ENCODE data around the gene SMU1. TPM values are rescaled to one million over a fixed set of nuclear protein-coding genes. Genes with fewer than 3 reads are reported as not detected.

The SMU1 gene
- total RNA-seq, 3 donors from 2014 or later, result 31.0 to 33.9 (median 32.3) TPM

DNA sequence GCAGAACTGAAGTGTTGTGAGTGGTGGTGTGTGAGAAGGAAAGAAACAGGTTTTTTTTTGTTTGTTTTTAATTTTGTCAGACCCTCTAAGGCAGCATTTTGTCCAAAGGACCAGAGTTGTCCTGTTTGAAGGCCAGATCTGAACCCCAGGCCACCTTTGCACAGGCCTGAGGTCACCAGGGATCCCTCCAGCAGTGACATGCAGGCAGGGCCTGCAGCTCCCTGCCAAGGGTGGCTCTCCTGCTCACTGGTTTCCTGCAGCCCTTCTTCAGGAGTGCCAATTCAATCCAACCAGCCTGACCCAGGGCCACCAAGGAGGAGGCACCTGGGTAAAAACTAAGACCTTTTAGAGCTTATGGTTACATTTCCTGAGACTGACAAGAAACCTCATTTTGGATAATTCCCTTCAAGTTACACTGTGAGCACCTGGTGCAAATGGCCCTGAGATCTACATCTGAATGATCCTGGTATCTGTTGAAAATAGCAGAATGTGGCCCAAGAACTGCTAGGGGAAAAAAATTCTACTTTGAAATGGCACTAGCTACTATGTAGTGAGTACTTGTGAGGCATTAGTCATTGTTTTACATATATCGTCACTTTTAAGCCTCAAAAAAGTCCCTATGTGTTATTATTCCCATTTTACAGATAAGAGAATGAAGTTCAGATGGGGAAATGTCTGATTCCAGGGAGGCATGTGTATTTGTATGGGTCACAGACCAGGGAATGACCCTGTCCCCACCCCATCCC lies 33.5 kb upstream of the SMU1 start:
- H3K27me3 Mint-ChIP-seq (ENCODE audit: low read depth), result no peaks in the 10 kb centered on the region
- DNase-seq (no peak), ATAC-seq (no peak)
- no peaks in the 10 kb centered on the region for H3K9me3 Mint-ChIP-seq
- peaks cover 25% of the 10 kb centered on the region for H3K36me3 Mint-ChIP-seq (ENCODE audit: insufficient read depth)
- peaks cover 7% of the 10 kb centered on the region for H3K4me1 Mint-ChIP-seq (ENCODE audit: low read depth)
- H3K4me3 Mint-ChIP-seq, result no peak overlapping the region

- no peak for DNase-seq
- peaks cover 24% of the 10 kb centered on the region for H3K36me3 Mint-ChIP-seq (ENCODE audit: insufficient read depth)
- H3K27me3 Mint-ChIP-seq (ENCODE audit: low read depth), result no peaks in the 10 kb centered on the region
- ATAC-seq, result no peak
- H3K4me3 Mint-ChIP-seq, result no peak overlapping the region
- H3K9me3 Mint-ChIP-seq, result no peaks in the 10 kb centered on the region
- peaks cover 7% of the 10 kb centered on the region for H3K4me1 Mint-ChIP-seq (ENCODE audit: low read depth)
Observed at GRCh38 chr9:33109097-33109496, 32.6 kb upstream of the SMU1 start.

DNA sequence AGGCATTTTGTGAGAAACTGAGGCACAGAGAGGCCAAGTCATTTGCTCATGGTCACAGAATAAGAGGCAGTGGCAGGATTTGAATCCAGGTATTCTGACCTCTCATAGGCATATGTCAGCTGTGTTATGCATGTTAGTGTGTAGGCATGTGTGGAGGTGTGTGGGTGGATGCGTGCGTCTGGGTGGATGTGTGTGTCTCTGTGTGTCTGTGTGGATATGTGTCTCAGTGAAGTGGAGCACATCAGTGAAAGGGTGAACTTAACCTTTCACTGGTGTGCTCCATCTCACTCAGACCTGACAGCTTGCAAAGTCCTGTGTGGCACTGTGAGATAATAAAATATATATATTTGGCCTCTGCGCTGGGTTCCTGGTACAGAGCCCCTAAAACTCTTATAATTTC lies 32.0 kb upstream of the SMU1 start:
- H3K4me3 Mint-ChIP-seq, result no peak overlapping the region

GRCh38 chr9:33107762-33108161 lies 31.3 kb upstream of the SMU1 start:
- H3K9me3 Mint-ChIP-seq, result no peaks in the 10 kb centered on the region
- H3K36me3 Mint-ChIP-seq (ENCODE audit: insufficient read depth), result peaks cover 14% of the 10 kb centered on the region
- ATAC-seq (no peak), DNase-seq (no peak)
- H3K27me3 Mint-ChIP-seq (ENCODE audit: low read depth), result no peaks in the 10 kb centered on the region
- H3K4me3 Mint-ChIP-seq, result no peak overlapping the region
- peaks cover 2% of the 10 kb centered on the region for H3K4me1 Mint-ChIP-seq (ENCODE audit: low read depth)

More for the DNA sequence above, 32.0 kb upstream of the SMU1 start:
- no peaks in the 10 kb centered on the region for H3K27me3 Mint-ChIP-seq (ENCODE audit: low read depth)
- H3K36me3 Mint-ChIP-seq (ENCODE audit: insufficient read depth), result peaks cover 18% of the 10 kb centered on the region
- no peak for DNase-seq
- H3K9me3 Mint-ChIP-seq, result no peaks in the 10 kb centered on the region
- H3K4me1 Mint-ChIP-seq (ENCODE audit: low read depth), result peaks cover 2% of the 10 kb centered on the region
- no peak for ATAC-seq

- H3K9me3 Mint-ChIP-seq, result no peaks in the 10 kb centered on the region
- H3K4me1 Mint-ChIP-seq (ENCODE audit: low read depth), result peaks cover 2% of the 10 kb centered on the region
- DNase-seq (no peak), ATAC-seq (no peak)
- H3K27me3 Mint-ChIP-seq (ENCODE audit: low read depth), result no peaks in the 10 kb centered on the region
- H3K4me3 Mint-ChIP-seq, result no peak overlapping the region
- peaks cover 9% of the 10 kb centered on the region for H3K36me3 Mint-ChIP-seq (ENCODE audit: insufficient read depth)
Observed at GRCh38 chr9:33106827-33107621, 30.6 kb upstream of the SMU1 start.

- DNase-seq (no peak), ATAC-seq (no peak)
- Mint-ChIP-seq H3K4me3 (no peak overlapping the region), H3K4me1 (ENCODE audit: low read depth) (peaks cover 2% of the 10 kb centered on the region), H3K9me3 (no peaks in the 10 kb centered on the region), H3K36me3 (ENCODE audit: insufficient read depth) (peaks cover 4% of the 10 kb centered on the region), H3K27me3 (ENCODE audit: low read depth) (no peaks in the 10 kb centered on the region)
Observed at GRCh38 chr9:33106372-33106771, 29.9 kb upstream of the SMU1 start.

- peaks cover 4% of the 10 kb centered on the region for H3K36me3 Mint-ChIP-seq (ENCODE audit: insufficient read depth)
- peaks cover 2% of the 10 kb centered on the region for H3K4me1 Mint-ChIP-seq (ENCODE audit: low read depth)
- H3K4me3 Mint-ChIP-seq, result no peak overlapping the region
- H3K9me3 Mint-ChIP-seq, result no peaks in the 10 kb centered on the region
- DNase-seq (no peak), ATAC-seq (no peak)
- H3K27me3 Mint-ChIP-seq (ENCODE audit: low read depth), result no peaks in the 10 kb centered on the region
Observed at GRCh38 chr9:33105959-33106358, 29.5 kb upstream of the SMU1 start.

- H3K36me3 Mint-ChIP-seq (ENCODE audit: insufficient read depth), result peaks cover 4% of the 10 kb centered on the region
- no peak overlapping the region for H3K4me3 Mint-ChIP-seq
- H3K4me1 Mint-ChIP-seq (ENCODE audit: low read depth), result peaks cover 2% of the 10 kb centered on the region
- DNase-seq, result no peak
- ATAC-seq, result no peak
- H3K9me3 Mint-ChIP-seq, result no peaks in the 10 kb centered on the region
- H3K27me3 Mint-ChIP-seq (ENCODE audit: low read depth), result no peaks in the 10 kb centered on the region
Observed at GRCh38 chr9:33105504-33105903, 29.0 kb upstream of the SMU1 start.

GRCh38 chr9:33104401-33104800 lies 27.9 kb upstream of the SMU1 start:
- Mint-ChIP-seq H3K4me1 (ENCODE audit: low read depth) (no peaks in the 10 kb centered on the region), H3K4me3 (no peak overlapping the region), H3K27me3 (ENCODE audit: low read depth) (no peaks in the 10 kb centered on the region), H3K36me3 (ENCODE audit: insufficient read depth) (peaks cover 4% of the 10 kb centered on the region), H3K9me3 (no peaks in the 10 kb centered on the region)
- DNase-seq (no peak), ATAC-seq (no peak)

DNA sequence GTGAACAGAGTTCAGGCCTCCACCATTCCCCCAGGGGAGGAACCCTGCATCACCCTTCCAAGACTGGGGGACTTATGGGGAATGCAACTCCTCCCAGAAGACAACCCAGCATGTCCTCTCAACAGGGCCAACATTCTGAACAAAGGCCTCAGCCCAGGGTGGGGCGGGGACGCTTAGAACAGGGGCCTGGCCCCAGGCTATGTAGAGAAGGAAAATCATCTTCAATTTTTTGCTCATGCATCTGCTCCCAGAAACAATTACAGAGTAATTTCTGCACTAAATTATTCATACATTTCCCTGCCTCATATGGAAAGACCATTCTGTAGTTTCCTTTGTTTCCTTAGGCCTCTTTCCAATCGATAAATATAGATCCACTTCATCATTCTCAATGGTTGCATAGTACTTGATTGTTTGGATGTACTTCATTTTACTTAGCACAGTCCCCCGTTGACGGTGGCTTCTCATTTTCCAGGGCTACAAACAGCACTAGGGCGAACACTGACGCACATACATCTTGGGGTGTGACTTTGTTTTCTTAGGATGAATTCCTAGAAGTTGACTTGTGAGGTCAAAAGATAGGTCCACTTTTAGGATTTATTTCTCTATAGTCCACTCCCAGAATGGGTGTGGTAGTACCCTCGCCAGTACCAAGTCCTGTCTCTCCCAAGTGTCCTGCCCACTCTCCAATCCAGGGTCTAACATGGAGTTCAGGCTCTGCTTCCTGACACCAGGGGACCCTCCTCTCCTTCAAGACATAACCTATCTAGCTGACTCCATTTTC lies 27.2 kb upstream of the SMU1 start:
- ATAC-seq (no peak), DNase-seq (no peak)
- no peaks in the 10 kb centered on the region for H3K4me1 Mint-ChIP-seq (ENCODE audit: low read depth)
- no peak overlapping the region for H3K4me3 Mint-ChIP-seq
- peaks cover 2% of the 10 kb centered on the region for H3K36me3 Mint-ChIP-seq (ENCODE audit: insufficient read depth)
- H3K27me3 Mint-ChIP-seq (ENCODE audit: low read depth), result no peaks in the 10 kb centered on the region
- no peaks in the 10 kb centered on the region for H3K9me3 Mint-ChIP-seq

DNA sequence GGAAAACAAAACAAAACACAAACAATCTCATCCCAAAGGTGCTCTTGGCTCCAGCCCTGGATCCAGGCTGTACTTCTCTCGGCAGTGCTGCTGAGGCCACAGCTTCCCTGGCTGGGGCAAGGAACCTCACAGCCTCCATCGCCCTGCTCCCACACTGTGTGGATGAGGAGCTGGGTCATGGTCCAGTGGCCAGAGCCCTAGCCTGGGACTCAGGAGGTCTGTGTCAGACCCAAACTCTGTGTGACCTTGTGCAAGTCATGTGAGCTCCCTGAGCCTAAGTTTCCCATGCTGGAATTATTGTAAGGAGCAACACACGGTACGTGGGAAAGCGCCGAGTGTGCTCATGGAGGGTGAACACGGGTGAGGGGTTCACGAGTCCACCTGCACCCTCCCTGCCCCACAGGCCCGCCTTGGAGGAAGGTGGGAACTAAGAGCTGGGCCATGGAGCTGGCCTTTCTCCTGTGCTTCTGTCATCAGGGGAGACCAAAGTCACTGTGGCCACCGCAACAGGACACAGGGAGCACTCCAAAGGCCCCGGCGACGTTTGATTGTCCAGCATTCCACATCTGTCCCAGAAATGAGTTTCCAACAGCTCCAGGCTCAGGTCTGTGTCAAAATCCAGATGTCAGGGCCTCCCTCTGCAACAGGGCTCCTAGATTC lies 26.2 kb upstream of the SMU1 start:
- peaks cover 2% of the 10 kb centered on the region for H3K36me3 Mint-ChIP-seq (ENCODE audit: insufficient read depth)
- H3K4me3 Mint-ChIP-seq, result no peak overlapping the region
- ATAC-seq, result no peak
- no peak for DNase-seq
- H3K27me3 Mint-ChIP-seq (ENCODE audit: low read depth), result no peaks in the 10 kb centered on the region
- H3K4me1 Mint-ChIP-seq (ENCODE audit: low read depth), result no peaks in the 10 kb centered on the region
- no peaks in the 10 kb centered on the region for H3K9me3 Mint-ChIP-seq

DNA sequence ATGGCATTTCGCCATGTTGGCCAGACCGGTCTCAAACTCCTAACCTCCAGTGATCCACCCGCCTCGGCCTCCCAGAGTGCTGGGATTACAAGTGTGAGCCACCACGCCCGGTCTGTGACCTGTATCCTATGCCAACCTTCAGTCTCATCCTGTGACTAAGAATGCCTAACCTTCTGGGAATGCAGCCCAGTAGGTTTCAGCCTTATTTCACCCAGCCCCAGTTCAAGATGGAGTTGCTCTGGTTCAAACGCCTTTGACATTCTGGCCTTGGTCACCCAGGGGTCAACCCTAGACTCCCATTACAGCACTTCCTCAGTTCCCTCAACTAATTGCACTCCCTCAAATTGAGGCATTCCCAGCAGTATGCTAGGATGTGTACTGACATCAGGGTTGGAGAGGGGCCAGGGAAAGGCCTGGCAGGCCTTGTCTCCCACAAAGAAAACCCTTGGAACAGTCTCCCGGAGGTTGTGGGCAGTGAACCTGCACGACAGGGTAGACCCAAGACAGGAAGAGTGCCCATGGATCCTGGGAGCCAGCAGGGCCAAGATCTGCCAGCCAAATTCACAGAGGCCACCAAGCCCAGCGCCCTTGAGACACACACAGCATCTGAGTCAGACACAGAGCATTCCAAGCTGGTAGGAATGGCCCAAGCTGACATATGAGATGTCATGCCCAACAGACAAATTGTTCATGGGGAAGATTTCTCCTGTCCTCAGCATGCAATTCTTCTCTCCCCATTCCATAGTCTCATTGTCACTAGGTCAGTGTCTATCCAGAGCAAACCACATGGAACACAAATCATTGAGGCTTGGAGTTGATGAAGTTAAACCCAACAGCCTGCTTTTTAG lies 24.9 kb upstream of the SMU1 start:
- Mint-ChIP-seq H3K36me3 (ENCODE audit: insufficient read depth) (peaks cover 2% of the 10 kb centered on the region), H3K4me3 (no peak overlapping the region), H3K4me1 (ENCODE audit: low read depth) (no peaks in the 10 kb centered on the region), H3K9me3 (no peaks in the 10 kb centered on the region), H3K27me3 (ENCODE audit: low read depth) (no peaks in the 10 kb centered on the region)
- ATAC-seq (no peak), DNase-seq (no peak)

DNA sequence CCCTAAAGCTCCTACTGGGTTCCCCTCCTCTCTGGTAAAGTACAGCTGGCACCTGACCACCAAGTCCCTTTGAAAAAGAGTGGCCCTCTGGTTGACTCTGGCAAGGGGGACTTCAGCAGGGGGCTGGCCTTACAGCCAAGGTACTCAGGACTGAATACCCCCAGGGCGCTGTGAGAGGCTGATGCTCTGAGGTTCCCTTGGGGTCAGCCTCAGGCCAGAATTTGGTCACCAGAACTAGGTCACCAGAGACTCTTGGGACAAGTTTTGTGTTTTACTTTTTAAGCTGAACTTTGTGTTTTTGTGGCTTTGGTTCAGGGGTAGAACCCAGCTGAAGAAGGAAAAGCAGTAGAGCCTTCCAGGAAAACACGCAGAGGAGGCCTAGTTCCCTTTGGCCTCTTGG lies 23.3 kb upstream of the SMU1 start:
- Mint-ChIP-seq H3K4me3 (no peak overlapping the region), H3K9me3 (no peaks in the 10 kb centered on the region), H3K27me3 (ENCODE audit: low read depth) (no peaks in the 10 kb centered on the region), H3K4me1 (ENCODE audit: low read depth) (no peaks in the 10 kb centered on the region), H3K36me3 (ENCODE audit: insufficient read depth) (peaks cover 2% of the 10 kb centered on the region)
- ATAC-seq, result no peak
- no peak for DNase-seq
